ENCODE measurements around the gene CLDN9. TPM values are rescaled to one million over a fixed set of nuclear protein-coding genes. Genes with fewer than 3 reads are reported as not detected.
A peak's percentile ranks its signal among the peaks of the same experiment; 100 is the strongest.

CLDN9 gene
- total and polyA plus RNA-seq, 2 donors (not counting 1 experiment from before 2014, with no cell fraction given): 0.04 TPM; not detected in 1

DNA sequence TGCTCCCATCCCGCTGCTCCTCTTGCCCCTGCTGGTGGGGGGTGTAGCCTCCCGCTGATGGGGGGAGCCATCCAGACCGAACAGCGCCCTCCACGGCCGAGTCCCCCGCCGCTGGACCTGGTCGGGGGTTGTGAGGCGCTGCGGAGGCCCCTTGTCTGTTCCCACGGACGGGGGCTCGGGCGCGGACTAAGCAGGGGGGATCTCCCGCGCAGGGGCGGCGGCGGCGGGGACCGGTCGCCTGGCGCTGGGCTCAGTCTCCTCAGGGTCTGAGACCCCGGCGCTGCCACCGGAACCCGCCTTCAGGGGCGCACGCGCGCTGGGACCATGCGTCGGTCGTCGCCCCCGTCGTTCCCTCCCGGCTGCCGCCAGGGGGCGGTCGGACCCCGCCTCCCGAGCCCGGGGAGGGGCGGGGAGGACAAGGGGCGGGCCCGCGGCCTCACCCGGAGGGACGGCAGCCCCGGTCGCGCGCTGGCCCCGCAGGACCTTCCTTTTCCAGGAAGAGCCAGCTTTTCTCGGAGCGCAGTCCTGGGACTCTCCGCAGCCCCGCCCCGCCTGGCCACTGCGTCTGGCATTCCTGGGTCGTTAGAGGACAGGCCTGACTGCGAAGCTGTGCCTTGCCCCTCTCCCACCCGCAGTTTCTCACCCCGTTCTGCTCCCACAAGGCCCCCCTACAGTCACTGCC lies 46.5 kb downstream of the CLDN9 start:
- Histone ChIP-seq H4K20me1 (ENCODE audit: control insufficient read depth, insufficient read depth, low read length, poor library complexity, severe bottlenecking) (no peaks in the 10 kb centered on the region), H3K4me2 (replicated peaks; ENCODE audit: low read depth, low read length, poor library complexity, severe bottlenecking) (peak overlapping the region; percentile 99), H3K9me3 (ENCODE audit: control extremely low read depth in 1 of 3, control insufficient read depth in 2 of 3, insufficient read depth in 1 of 3, low read length in 2 of 3) (no peaks in the 10 kb centered on the region), H3K27me3 (replicated peaks in 1 of 4; ENCODE audit: control extremely low read depth in 1 of 4, control insufficient read depth in 3 of 4, insufficient read depth in 4 of 4, low read length in 3 of 4) (peaks cover 0 to 6% (median 0%) of the 10 kb centered on the region in 4 experiments), H2AFZ (ENCODE audit: insufficient read depth, low read depth, low read length, poor library complexity, severe bottlenecking) (peak overlapping the region; percentile 98), H3K4me1 (ENCODE audit: control insufficient read depth in 2 of 2, insufficient read depth in 2 of 2, low read length in 2 of 2) (peaks cover 20 to 22% of the 10 kb centered on the region in 2 donors), H3K4me3 (ENCODE audit: control extremely low read depth in 1 of 5, extremely low read depth in 1 of 5, insufficient read depth in 1 of 5, low read depth in 2 of 5, low read length in 4 of 5) (peak overlapping the region in 4 of 5 experiments; percentile 75 to 93 (median 82)), H3K27ac (ENCODE audit: low read length in 2 of 2) (peak overlapping the region; percentile 38 to 74), H3K36me3 (replicated peaks in 1 of 2; ENCODE audit: control extremely low read depth in 1 of 2, control insufficient read depth in 1 of 2, extremely low read depth in 1 of 2, insufficient read depth in 2 of 2, low read length in 1 of 2) (no peaks in the 10 kb centered on the region), H3K79me2 (ENCODE audit: control insufficient read depth, insufficient read depth, low read length) (no peaks in the 10 kb centered on the region), H3K9ac (ENCODE audit: low read length) (peak overlapping the region; percentile 83)
- ATAC-seq (ENCODE audit: low read depth) (peak; percentile 97), DNase-seq (peak; percentile 90)
- WGBS (ENCODE audit: insufficient coverage): under 1% methylated on average over 67 of the region's 67 CpGs
- no peaks in the 10 kb centered on the region for H3K27me3 Mint-ChIP-seq
- intact Hi-C loops (cut with micrococcal nuclease): loop anchor here (1.0 to 2.0 kb wide), 6 partner anchors 18 to 107 kb away; partner anchors contain the start of gene THOC6
- peaks cover 20% of the 10 kb centered on the region for H3K4me1 Mint-ChIP-seq
- CTCF ChIA-PET: interaction anchor here (0.6 to 6.5 kb wide), 29 partner anchors 11 to 398 kb away, joined by 3 to 140 read pairs (median 5); partner anchors contain the start of genes HCFC1R1, THOC6, ZNF213 and ZSCAN10
- H3K27ac Mint-ChIP-seq: peak overlapping the region; percentile 65
- TF ChIP-seq CTCF (IDR thresholded peaks at IDR 0.05) (peak; percentile 94), EZH2 (IDR thresholded peaks at IDR 0.05; ENCODE audit: borderline replicate concordance, insufficient read depth, low read depth, low read length, poor library complexity, severe bottlenecking) (no peak)
- no peaks in the 10 kb centered on the region for H3K9me3 Mint-ChIP-seq (ENCODE audit: insufficient read depth)
- peak overlapping the region; percentile 87 for H3K4me3 Mint-ChIP-seq
- POLR2A ChIA-PET: interaction anchor here (0.6 to 2.1 kb wide), 9 partner anchors 34 to 112 kb away, joined by 3 to 13 read pairs (median 7); partner anchors contain the start of gene ZNF213
